ENCODE data around the gene ZMAT5.
A peak's percentile ranks its signal among the peaks of the same experiment; 100 is the strongest.
"Not testable (repeated sequence)": the region's sequence is repeated elsewhere in the genome, so short reads cannot be mapped to it uniquely, and the experiment has no call there.

ZMAT5 gene

GRCh38 chr22:29786031-29786430 is 19.2 kb upstream of the ZMAT5 start:
- DNase-seq (ENCODE audit: low spot score) = no peak

GRCh38 chr22:29784451-29785361 is 17.9 kb upstream of the ZMAT5 start:
- peak; percentile 56 for DNase-seq (ENCODE audit: low spot score)

GRCh38 chr22:29782061-29782845 is 15.4 kb upstream of the ZMAT5 start:
- no peak for DNase-seq (ENCODE audit: low spot score)

- no peak for DNase-seq (ENCODE audit: low spot score)
These were observed 14.2 kb upstream of the ZMAT5 start for GRCh38 chr22:29780748-29781676.

GRCh38 chr22:29780220-29780619 is 13.4 kb upstream of the ZMAT5 start:
- DNase-seq (ENCODE audit: low spot score) = no peak

- no peak for DNase-seq (ENCODE audit: low spot score)
These were observed 6.4 kb upstream of the ZMAT5 start for GRCh38 chr22:29773233-29773632.

- DNase-seq (ENCODE audit: low spot score) = peak; percentile 86
These were observed 5.4 kb upstream of the ZMAT5 start for GRCh38 chr22:29772170-29772641.

- DNase-seq (ENCODE audit: low spot score) = no peak
These were observed 3.0 kb upstream of the ZMAT5 start for GRCh38 chr22:29769723-29770321.

- DNase-seq (ENCODE audit: low spot score) = no peak
These were observed 1.4 kb upstream of the ZMAT5 start for GRCh38 chr22:29768052-29768693.

- DNase-seq (ENCODE audit: low spot score) = peak; percentile 94
These were observed 604 bp upstream of the ZMAT5 start, which contains the start of gene UQCR10 for GRCh38 chr22:29767171-29768051. UQCR10 (plus strand) TSS chr22:29767369; CDS start chr22:29767399, 30 bp downstream.

GRCh38 chr22:29765905-29766631 is 739 bp downstream of the ZMAT5 start:
- peak; percentile 5 for DNase-seq (ENCODE audit: low spot score)

GRCh38 chr22:29762263-29762662 is 4.5 kb downstream of the ZMAT5 start:
- no peak for DNase-seq (ENCODE audit: low spot score)

- DNase-seq (ENCODE audit: low spot score) = peak; percentile 15
These were observed 7.8 kb downstream of the ZMAT5 start for GRCh38 chr22:29758959-29759358.

- DNase-seq (ENCODE audit: low spot score) = peak; percentile 10
These were observed 8.7 kb downstream of the ZMAT5 start for GRCh38 chr22:29758068-29758622.

GRCh38 chr22:29757096-29757495 is 9.7 kb downstream of the ZMAT5 start:
- DNase-seq (ENCODE audit: low spot score) = no peak

GRCh38 chr22:29756341-29756740 is 10.5 kb downstream of the ZMAT5 start:
- DNase-seq (ENCODE audit: low spot score) = no peak

GRCh38 chr22:29755889-29756288 is 10.9 kb downstream of the ZMAT5 start:
- DNase-seq (ENCODE audit: low spot score) = no peak

- not testable (repeated sequence) for DNase-seq (ENCODE audit: low spot score)
These were observed 12.0 kb downstream of the ZMAT5 start for GRCh38 chr22:29754658-29755395.
